Astrocyte of the cerebellum (primary cell): ENCODE measurements around the gene CORO2A.
"Not testable (repeated sequence)": the region's sequence is repeated elsewhere in the genome, so short reads cannot be mapped to it uniquely, and the experiment has no call there.

Source experiments
- DNase-seq: peaks from one replicate; pipeline ENCODE4 v3.0.0-alpha.2; 2011; ENCODE audit warnings: low read depth
- H3K4me3 ChIP-seq: 2 replicates; pipeline ENCODE4 v1.5.1; 2011; ENCODE audit warnings: mild to moderate bottlenecking, low read depth, low read length, moderate library complexity
- in situ Hi-C: cut with HindIII; loops from 2 replicates; pipeline ENCODE4 v1.10.0; 2017; ENCODE audit warnings: low sequenced_read_pairs
- TF ChIP-seq, protein P1 (sequence below): IDR thresholded peaks from 2 replicates; pipeline ENCODE4 v1.5.1; 2012; ENCODE audit warnings: low read length, low read depth, moderate library complexity, mild to moderate bottlenecking; ENCODE audit errors: missing control alignments

The CORO2A gene

GRCh38 chr9:98118640-98119601 is 73.5 kb downstream of the CORO2A start, which contains the start of gene TRIM14:
Gene TRIM14 (minus strand): TSS chr9:98119222. CDS start chr9:98119188, 34 bp downstream.
- in situ Hi-C loops, result no loop called here
- H3K4me3 ChIP-seq, result peak within 1 kb of the TSS; percentile 69
- TF ChIP-seq, protein P1, sequence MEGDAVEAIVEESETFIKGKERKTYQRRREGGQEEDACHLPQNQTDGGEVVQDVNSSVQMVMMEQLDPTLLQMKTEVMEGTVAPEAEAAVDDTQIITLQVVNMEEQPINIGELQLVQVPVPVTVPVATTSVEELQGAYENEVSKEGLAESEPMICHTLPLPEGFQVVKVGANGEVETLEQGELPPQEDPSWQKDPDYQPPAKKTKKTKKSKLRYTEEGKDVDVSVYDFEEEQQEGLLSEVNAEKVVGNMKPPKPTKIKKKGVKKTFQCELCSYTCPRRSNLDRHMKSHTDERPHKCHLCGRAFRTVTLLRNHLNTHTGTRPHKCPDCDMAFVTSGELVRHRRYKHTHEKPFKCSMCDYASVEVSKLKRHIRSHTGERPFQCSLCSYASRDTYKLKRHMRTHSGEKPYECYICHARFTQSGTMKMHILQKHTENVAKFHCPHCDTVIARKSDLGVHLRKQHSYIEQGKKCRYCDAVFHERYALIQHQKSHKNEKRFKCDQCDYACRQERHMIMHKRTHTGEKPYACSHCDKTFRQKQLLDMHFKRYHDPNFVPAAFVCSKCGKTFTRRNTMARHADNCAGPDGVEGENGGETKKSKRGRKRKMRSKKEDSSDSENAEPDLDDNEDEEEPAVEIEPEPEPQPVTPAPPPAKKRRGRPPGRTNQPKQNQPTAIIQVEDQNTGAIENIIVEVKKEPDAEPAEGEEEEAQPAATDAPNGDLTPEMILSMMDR, result no peak
- DNase-seq, result no peak

DNA sequence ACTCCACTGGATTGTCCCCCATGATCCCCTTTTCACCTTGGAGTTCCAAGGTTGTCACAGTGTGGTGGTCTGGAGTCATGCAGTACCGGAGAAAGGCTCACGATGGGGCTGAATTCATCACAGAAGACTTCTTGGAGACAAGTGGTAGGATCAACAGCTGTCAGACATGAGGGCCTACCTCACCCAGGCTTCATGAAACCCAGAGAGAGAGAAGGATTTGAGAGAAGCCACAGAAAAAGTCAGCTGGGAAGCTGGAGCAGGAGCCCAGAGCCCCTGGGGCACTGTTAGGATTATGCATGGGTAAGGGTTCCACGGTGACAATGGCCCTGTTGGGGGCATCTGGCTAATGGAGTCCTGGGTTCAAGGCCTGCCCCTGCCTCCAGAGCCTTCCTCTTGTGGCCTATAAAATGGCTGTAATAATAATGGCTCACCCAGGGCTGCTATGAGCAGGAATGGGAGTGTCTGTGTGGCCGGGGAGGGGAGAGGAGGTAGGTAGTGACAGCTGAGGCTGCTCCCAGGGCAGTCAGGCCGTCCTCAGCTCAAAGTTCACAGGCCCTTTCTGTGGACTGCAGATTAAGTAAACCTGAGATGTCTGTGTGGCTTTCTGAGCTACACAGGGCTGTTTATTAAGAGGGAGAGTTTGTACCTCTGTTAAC is 74.3 kb downstream of the CORO2A start:
- no peak for DNase-seq
- peak overlapping the region; percentile 69 for H3K4me3 ChIP-seq
- in situ Hi-C loops, result no loop called here
- TF ChIP-seq, protein P1, result peak; percentile 13

DNA sequence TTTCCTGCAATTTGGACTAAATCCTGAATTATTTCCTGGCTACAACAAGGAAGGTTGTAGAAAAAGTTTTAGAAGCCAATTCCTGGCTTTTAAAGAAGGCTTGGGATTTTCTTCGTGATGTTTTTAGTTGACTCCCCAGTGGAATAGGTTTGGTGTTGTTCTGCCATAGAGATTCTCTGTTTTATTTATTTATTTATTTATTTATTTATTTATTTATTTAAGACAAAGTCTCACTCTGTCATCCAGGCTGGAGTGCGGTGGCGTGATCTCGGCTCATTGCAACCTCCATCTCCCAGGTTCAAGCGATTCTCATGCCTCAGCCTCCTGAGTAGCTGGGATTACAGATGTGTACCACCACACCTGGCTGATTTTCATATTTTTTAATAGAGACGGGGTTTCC is 75.3 kb downstream of the CORO2A start:
- DNase-seq, in situ Hi-C loops, H3K4me3 ChIP-seq: not testable (repeated sequence)

DNA sequence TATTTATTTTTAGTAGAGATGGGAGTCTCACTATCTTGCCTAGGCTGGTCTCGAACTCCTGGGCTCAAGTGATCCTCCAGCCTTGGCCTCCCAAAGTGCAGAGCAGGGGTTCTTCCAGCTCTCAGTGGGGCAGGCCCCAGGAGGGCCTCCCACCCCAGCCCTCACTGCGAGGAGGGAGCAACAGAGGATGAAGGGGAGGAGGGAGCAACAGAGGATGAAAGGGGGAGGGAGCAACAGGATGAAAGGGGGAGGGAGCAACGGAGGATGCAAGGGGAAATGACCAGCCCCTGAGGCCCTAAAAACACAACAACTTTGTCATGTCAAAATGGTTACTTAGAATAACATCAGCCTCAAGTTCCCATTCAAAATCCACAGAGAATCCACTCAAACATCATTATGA is 83.4 kb downstream of the CORO2A start:
- no peak overlapping the region for H3K4me3 ChIP-seq
- TF ChIP-seq, protein P1, result no peak
- no peak for DNase-seq
- in situ Hi-C loops, result no loop called here

DNA sequence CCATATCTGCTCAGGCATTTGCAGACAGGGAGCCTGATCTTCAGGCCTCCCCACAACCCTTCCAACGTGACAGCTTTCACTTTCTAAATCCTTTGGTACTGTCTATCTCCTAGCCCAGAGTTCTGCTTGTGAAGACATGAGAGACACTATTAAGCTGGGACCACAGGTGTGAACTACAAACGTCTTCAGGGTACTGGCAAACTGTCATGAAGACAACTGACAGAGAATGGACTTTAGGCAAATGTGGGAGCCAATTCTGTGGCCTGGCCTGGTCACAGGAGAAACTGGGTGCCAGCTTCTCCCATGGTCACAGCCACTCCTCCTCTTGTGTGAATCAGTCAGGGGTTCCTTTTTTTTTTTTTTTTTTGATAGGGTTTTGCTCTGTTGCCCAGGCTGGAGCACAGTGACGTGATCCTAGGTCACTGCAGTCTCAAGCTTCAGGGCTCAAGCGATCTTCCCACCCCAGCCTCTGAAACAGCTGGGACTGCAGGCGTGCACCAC is 83.9 kb downstream of the CORO2A start:
- TF ChIP-seq, protein P1, result no peak
- in situ Hi-C loops, result no loop called here
- no peak for DNase-seq
- no peak overlapping the region for H3K4me3 ChIP-seq

DNA sequence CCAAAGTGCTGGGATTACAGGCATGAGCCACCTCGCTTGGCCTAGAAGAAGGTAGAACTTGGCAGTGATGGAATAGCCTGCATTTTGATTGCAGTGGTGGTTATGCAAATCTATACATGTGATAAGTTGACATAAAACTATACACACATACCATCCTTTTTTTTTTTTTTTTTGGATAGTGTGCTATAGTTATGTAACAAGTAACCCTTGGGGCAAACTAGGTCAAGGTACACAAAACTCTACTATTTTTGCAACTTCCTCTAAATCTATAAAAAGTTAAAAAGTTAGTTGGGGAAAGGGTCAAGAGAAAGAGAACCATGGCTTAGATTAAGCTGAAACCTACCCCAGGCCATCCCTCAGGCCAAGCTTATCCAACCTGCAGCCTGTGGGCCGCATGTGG is 84.5 kb downstream of the CORO2A start:
- H3K4me3 ChIP-seq, result no peak overlapping the region
- in situ Hi-C loops, result no loop called here
- DNase-seq, result no peak
- TF ChIP-seq, protein P1, result no peak
